Putamen (tissue), 1 donor: ENCODE data around the gene LY6G5B.

Source experiments
- DNase-seq: peaks from one replicate; pipeline ENCODE4 v3.0.0-alpha.2; 2016; ENCODE audit warnings: low spot score

Gene LY6G5B, protein sequence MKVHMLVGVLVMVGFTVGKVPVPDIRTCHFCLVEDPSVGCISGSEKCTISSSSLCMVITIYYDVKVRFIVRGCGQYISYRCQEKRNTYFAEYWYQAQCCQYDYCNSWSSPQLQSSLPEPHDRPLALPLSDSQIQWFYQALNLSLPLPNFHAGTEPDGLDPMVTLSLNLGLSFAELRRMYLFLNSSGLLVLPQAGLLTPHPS

DNA sequence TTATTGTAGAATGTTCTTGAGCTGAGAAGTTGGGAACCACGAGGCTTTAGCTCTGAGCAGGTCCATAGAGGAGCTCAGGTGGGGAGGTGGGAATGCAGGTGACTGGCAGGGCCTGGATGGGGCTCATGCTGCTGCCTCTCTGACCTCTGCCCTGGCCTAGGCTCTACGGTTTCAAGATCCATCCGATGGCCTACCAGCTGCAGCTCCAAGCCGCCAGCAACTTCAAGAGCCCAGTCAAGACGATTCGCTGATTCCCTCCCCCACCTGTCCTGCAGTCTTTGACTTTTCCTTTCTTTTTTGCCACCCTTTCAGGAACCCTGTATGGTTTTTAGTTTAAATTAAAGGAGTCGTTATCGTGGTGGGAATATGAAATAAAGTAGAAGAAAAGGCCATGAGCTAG, at the start of gene LY6G5B:
Gene LY6G5B (plus strand): TSS at position 301 of the 400 bp plus-strand sequence. CDS start 975 bp downstream, outside the sequence.
- no peak for DNase-seq

DNA sequence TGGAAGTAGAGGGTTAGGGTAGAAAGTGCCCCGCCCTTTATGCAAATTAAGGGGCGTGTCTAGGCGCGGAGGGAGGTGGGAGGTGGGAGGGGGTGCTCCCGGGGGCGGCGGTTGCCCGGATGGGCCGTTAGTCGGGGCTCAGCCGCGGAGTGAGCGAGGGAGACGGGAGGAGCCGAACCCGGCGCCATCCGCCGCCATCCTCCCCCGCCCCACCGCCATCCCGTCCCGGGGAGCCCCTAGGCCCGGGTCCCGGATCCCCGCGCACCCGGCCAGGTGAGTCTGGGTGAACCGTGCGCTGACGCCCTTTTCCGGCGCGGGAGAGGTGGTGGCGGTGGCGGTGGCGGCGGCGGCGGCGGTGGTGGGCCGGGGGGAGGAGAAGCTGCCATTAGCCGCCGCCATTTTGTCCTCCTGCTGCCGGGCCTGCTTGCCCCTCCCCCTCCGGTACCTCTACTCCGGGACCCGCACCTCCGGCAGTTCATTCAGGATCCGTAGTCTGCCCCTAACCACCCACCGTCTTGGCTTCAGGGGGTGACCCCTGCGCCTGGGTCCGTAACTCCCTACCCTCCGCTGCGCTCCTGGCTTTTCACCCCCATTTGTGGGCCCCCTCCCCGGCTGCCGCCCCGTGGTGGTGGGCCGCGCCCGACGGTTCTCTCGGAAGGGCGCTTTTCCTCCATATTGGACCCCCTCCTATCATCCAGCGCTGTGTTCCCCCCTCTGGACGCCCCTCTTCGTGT, 49.0 kb upstream of the LY6G5B start, which contains the start of gene PRRC2A:
Gene PRRC2A (plus strand): TSS at position 130 of the 734 bp plus-strand sequence. CDS start 2,075 bp downstream, outside the sequence.
- DNase-seq = no peak

DNA sequence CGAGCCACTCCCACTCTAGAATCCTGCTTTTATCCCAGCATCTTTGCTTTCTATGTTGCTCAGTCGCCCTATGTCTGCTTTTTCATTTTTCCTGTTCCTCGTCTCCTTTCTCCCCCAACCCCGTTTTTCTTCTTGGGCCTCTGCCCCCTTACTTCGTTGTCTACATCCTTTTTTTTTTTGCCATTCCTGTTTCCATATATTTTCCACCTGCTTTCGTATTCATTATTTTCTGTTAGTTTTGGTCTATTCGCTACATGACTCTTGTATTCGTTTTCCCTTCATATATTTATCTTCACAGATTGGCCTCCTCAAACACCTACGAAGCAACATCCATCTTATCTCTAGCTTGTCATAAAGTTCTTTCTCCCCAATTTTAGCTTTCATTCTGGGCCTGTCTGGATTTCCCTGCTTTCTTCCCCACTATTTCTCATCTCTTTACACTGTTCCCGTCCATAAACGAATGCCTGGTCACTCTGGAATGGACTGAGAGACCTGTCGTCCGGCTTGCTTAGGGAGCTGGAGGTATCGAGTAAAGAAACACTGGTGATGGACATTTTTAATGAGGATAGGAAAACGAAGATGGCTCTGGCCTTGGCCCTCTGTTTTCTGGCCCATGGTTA, 48.3 kb upstream of the LY6G5B start:
- no peak for DNase-seq

DNA sequence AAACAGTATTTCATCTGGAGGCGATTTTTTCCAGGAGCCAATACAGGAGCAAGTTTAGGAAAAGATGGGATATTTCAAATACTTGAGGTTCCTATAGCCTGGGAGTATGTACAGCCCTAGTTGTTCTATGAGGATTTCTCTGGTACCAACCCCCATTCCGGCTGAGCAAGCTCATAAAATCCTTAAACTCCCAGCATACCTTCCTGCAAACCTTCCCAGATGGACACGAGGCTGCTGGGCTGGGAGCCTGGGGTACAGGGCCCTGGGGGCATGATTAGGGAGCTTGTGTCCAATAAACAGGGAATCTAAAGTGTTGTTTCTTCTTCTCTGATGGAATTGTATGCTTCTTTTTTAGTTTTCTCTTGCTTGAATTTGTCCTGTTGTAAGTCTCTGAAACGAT, 47.8 kb upstream of the LY6G5B start:
- no peak for DNase-seq

DNA sequence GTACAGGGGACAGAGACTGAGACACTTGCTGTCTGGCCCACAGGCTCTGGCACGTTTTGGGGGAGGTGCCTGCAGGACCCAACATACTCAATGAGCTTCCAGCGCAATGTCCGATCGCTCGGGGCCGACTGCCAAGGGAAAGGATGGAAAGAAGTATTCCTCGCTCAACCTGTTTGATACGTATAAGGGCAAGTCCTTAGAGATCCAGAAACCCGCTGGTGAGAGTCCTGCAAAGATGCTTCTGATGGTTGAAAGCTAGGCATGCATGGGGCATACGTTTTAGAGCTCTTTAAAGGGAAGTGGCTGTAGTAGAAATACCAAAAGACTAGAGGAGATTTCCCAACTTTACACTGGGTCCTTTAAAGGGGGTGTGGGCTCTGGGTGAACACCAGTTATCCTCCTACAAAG, 47.1 kb upstream of the LY6G5B start:
- no peak for DNase-seq

DNA sequence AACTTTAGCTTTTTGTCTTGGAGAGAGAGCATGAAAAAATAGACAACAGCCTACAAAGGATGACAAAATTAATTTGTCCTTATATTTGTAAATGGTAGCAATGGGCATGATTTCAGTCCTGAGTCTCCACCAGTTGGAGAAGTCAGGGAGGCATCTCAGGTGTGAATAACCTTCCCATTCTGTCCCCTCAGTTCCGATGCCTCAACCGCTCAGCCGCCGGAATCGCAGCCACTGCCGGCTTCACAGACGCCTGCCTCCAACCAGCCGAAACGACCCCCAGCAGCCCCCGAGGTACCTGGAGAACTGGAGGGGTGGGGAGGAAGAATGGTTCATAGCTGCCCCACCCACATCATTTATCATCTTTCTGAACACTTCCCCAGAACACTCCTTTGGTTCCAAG, 45.7 kb upstream of the LY6G5B start:
- DNase-seq = no peak

DNA sequence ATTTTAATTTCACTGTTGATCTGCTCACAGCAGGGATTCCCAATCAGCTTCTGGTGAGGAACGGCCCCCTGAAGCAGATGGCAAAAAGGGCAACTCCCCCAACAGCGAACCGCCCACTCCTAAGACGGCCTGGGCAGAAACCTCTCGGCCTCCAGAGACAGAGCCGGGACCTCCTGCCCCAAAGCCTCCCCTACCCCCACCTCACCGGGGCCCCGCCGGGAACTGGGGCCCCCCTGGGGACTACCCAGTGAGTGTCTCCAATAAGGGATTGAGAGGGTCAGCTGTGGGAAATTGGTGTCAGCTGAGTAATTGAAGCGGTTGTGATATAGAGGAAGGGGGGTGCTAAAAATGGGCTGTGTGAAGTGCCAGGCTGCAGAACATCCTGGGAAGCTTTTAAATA, 42.8 kb upstream of the LY6G5B start:
- DNase-seq = no peak

DNA sequence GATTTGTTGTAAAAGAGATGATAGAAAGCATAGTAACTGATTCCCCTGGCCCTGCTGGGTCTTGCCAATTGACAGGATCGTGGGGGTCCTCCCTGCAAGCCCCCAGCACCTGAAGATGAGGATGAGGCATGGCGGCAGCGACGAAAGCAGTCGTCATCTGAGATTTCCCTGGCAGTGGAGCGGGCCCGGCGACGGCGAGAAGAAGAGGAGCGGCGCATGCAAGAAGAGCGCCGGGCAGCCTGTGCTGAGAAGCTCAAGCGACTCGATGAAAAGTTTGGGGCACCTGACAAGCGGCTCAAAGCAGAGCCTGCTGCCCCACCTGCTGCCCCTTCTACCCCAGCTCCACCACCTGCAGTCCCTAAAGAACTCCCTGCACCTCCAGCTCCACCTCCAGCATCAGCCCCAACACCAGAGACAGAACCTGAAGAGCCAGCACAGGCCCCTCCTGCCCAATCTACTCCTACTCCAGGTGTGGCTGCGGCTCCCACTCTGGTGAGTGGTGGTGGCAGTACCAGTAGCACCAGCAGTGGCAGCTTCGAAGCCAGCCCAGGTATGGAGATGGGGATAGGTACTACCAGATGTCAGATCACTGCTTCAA, 42.0 kb upstream of the LY6G5B start:
- DNase-seq = no peak

DNA sequence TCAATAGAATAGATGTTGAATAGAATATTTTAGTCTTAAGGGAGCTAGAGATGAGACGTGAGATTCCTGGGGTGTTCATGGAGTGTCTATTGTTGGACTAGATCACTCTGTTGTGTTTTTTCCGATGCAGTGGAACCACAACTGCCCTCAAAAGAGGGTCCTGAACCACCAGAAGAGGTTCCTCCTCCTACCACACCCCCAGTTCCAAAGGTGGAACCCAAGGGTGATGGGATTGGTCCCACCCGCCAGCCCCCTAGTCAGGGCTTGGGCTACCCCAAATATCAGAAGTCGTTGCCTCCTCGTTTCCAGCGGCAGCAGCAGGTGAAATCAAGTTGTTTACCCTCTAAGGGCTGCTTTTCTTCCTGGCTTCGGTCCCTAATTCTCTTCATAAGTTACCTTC, 40.8 kb upstream of the LY6G5B start:
- no peak for DNase-seq

DNA sequence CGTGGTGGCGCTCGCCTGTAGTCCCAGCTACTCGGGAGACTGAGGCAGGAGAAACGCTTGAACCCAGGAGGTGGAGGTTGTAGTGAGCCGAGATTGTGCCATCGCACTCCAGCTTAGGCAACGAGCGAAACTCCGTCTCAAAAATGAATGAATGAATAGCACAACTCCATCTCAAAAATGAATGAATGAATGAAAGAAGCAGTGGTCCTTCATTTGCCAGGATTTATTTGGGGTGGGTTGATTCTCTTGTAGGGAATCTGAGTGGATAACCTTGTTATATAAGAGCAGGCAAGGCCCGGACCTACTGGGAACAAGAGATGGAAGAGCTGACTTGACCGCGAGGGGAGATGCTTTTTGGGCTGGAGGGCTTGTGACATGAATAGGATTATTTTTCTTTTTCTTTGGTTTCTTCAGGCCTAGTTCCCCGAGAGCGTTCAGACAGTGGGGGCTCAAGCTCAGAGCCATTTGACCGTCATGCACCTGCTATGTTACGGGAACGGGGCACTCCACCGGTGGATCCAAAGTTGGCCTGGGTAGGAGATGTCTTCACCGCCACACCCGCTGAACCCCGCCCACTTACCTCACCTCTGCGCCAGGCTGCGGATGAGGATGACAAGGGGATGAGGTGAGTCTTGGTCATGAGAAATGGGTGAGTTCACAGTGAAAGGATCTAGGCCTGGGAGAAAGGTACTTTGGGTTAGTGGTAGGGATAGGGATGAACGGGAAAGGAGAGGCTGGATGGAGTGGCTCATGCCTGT, 39.4 kb upstream of the LY6G5B start:
- no peak for DNase-seq

DNA sequence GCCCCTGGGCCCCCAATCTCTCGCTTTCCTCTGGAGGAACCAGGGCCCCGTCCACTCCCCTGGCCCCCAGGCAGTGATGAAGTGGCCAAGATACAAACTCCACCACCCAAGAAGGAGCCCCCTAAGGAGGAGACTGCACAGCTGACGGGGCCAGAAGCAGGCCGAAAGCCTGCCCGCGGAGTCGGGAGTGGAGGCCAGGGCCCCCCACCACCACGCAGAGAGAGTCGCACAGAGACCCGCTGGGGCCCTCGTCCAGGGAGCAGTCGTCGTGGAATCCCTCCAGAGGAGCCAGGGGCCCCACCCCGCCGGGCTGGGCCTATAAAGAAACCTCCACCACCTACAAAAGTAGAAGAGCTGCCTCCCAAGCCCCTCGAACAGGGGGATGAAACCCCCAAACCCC, 38.6 kb upstream of the LY6G5B start:
- DNase-seq = no peak

DNA sequence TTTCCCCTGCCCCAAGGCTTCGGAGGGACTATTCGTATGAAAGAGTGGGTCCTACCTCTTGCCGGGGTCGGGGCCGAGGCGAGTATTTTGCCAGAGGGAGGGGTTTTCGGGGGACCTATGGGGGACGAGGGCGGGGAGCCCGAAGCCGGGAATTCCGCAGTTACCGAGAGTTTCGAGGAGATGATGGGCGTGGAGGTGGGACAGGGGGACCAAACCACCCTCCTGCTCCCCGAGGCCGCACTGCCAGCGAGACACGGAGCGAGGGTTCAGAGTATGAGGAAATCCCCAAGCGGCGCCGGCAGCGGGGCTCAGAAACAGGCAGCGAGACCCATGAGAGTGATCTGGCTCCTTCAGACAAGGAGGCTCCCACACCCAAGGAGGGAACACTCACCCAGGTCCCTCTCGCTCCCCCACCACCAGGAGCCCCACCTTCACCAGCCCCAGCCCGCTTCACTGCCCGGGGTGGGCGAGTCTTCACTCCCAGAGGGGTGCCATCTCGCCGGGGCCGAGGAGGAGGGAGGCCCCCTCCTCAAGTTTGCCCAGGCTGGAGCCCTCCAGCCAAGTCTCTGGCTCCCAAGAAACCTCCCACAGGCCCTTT, 38.0 kb upstream of the LY6G5B start:
- DNase-seq = no peak

DNA sequence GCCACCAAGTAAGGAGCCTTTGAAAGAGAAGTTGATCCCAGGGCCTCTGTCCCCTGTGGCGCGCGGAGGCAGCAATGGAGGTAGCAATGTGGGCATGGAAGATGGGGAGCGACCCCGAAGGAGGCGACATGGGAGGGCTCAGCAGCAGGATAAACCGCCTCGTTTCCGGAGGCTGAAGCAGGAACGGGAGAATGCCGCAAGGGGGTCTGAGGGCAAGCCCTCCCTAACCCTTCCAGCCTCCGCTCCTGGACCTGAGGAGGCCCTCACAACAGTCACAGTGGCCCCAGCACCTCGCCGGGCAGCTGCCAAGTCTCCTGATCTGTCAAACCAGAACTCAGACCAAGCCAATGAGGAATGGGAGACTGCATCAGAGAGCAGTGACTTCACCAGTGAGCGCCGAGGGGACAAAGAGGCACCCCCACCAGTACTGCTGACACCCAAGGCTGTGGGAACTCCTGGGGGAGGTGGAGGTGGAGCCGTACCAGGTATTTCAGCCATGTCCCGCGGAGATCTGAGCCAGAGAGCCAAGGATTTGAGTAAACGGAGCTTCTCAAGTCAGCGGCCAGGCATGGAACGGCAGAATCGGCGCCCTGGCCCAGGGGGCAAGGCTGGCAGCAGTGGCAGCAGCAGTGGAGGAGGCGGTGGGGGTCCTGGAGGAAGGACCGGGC, 37.4 kb upstream of the LY6G5B start:
- no peak for DNase-seq

DNA sequence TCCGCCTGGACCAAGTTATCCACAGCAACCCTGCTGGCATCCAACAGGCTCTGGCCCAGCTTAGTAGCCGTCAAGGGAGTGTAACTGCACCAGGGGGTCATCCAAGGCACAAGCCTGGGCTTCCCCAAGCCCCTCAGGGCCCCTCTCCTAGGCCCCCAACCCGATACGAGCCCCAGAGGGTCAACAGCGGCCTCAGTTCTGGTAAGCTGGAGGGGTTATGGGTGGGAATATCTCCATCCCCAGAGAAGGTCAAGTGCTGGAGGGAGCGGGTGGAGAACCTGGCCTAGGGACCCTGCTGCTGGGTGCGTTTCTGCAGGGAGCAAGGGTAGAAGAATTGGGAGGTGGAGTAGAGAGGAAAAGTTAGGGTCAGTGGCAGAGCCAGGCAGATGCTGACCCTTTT, 36.3 kb upstream of the LY6G5B start:
- no peak for DNase-seq

DNA sequence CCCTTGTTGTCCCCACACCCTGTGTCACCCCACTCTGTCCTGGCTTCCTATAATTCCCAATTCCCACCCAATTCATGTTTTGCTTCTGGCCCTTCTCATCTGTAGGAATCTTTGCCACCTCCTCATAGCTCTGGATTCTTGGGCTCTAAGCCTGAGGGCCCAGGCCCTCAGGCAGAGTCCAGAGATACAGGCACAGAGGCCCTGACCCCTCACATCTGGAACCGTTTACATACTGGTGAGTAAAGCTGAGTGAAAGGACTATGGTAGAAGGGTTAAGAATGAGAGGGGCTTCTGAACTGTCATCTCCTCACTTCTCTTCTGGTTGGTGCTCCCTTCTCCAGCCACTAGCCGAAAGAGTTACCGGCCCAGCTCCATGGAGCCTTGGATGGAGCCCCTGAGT, 35.6 kb upstream of the LY6G5B start:
- no peak for DNase-seq

DNA sequence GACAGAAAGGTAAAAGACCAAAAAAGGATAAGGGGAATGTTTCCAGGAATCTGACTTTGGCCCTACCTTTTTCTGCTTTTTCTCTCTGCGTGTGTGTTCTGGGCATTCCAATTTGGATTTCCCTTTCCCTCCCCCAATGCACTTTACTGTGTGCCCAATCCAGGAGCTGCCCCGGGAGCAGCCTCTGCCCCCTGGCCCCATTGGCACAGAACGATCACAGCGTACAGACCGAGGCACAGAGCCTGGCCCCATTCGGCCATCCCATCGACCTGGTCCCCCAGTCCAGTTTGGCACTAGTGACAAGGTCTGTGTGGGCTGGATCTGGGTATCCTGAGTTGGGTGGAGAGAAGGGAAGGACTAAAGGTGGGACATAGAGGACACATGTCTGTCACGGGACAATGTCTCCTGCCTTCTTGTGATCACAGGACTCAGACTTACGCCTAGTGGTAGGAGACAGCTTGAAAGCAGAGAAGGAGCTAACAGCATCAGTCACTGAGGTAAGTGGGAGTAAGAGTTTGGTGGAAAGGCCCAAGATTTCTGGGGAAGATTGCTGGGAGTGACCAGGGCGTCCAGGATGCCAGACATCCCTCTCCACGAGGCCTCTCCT, 34.7 kb upstream of the LY6G5B start:
- no peak for DNase-seq

DNA sequence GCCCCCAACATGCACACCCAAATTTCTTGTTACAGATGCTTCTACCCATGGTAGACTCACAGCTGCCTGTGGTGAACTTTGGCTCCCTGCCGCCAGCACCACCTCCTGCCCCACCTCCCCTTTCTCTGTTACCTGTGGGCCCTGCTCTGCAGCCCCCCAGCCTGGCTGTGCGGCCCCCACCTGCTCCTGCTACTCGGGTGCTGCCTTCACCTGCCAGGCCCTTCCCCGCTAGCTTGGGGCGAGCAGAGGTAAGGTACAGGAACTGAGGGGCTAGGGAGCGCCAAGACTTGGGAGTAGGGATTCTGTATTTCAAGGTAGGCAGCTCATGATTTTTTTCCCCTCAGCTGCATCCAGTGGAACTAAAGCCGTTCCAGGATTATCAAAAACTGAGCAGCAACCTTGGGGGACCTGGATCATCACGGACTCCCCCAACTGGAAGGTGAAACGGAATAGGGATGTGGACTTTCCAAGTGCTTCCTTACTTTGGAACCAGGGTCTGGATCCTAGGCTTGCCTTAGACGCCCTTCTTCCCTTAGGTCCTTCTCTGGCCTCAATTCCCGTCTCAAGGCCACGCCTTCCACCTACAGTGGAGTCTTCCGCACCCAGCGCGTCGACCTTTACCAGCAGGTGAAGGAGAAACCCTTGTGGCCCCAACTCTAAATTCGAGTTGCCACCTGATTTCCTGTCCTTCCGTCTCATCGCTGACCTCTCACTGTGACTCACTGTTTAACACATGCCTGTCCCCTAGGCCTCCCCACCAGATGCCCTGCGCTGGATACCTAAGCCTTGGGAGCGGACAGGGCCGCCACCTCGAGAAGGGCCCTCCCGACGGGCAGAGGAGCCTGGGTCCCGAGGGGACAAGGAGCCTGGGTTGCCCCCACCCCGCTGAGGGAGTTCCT, 32.8 kb upstream of the LY6G5B start:
- DNase-seq = no peak

DNA sequence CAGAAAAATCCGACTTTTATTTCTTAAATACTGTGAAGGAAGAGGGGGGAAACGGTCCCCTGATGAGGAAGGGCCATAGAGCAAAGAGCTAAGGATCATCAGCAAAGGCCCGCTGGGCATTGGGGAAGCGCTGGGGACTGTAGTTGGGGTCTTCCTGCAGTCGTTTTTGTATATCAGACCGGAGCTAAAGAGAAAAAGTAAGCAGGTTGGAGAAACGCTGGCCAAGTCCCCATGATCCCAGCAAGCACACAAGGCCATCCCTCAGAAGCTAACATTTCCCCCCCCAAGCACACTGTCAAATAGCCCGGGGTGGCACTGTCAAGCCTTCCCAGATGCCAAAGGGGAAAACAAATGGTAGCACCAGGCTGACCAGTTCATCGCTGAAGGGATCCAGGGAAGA, 30.7 kb upstream of the LY6G5B start:
- no peak for DNase-seq

DNA sequence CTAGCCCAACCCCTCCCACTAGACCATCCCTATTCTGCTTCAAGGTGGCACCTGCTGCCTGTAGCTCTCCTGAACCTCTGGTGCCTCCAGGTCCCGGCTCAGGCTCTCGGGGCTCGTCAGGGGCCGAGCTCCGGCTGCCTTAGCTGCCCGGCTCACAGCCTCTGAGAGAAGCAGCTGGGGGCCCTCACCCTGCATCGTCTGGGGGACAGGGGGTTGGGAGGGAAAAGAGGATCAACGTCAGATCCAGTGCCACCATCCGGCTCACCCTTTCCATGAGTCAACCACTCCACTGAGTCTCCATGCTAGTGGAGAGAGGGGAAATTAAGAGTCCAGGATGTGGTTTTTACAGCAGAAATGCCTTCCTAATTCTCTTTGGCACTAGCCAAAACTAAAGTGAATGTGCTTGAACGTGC, 30.3 kb upstream of the LY6G5B start:
- no peak for DNase-seq

DNA sequence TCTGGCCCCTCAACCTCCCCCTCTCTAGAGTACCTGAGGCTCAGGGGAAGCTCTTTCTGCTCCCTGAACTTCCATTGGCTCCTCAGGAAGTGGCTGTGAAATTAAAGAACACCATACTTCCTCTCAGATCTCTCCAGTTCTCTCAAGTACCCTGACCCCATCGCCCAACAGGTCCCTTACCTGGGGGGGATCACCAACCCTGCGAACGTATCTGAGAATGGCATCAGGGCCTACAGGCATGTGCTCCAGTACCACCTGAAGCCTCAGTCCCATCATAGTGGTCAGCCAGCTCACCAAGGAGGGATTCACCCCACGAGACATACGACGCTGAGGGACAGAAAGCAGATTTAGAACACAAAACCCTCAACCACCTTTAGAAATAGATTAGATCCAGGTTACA, 29.2 kb upstream of the LY6G5B start:
- DNase-seq = no peak
